ENCODE measurements around the gene MDP1. TPM values are rescaled to one million over a fixed set of nuclear protein-coding genes. Genes with fewer than 3 reads are reported as not detected.
"Not testable (repeated sequence)": the region's sequence is repeated elsewhere in the genome, so short reads cannot be mapped to it uniquely, and the experiment has no call there.

The MDP1 gene
- total and polyA plus RNA-seq, 2 of the 8 experiments (the other 6 are each of a cell fraction or from before 2014, with no cell fraction given): 17.7 to 32.2 TPM

DNA sequence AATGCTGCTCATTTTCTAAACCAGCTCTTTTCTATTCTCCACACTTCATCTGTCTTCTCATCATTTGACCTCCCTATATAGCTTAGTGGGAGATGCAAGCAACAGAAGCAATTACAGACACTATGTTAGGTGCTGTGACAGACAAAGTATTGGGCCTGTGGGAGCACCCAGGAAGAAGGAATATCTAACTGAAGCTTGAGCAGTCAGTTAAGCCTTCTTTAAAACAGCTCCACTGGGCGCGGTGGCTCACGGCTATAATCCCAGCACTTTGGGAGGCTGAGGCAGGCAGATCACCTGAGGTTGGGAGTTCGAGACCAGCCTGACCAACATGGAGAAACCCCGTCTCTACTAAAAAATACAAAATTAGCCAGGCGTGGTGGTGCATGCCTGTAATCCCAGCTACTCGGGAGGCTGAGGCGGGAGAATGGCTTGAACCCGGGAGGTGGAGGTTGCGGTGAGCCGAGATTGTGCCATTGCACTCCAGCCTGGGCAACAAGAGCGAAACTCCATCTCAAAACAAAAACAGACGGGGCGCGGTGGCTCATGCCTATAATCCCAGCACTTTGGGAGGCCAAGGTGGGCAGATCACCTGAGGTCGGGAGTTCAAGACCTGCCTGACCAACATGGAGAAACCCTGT is 12.5 kb downstream of the MDP1 start:
- not testable (repeated sequence) for H4K91ac ChIP-seq (replicated peaks; ENCODE audit: insufficient read length, low read length); H3K79me1 ChIP-seq (ENCODE audit: low read depth, low read length); H3K27me3 ChIP-seq (replicated peaks in 1 of 4; ENCODE audit: control insufficient read depth in 3 of 4, extremely low read depth in 1 of 4, insufficient read depth in 3 of 4, low read length in 3 of 4); H3K18ac ChIP-seq (ENCODE audit: extremely low read depth, low read length); H3K79me2 ChIP-seq (ENCODE audit: control insufficient read depth in 1 of 2, insufficient read depth in 2 of 2, low read length in 2 of 2); H3K56ac ChIP-seq (replicated peaks; ENCODE audit: insufficient read length, low read depth, low read length); DNase-seq (ENCODE audit: low read depth in 1 of 2, low spot score in 2 of 2); FAIRE-seq; H3K9me3 ChIP-seq (ENCODE audit: insufficient read depth in 2 of 2, low read depth in 1 of 2, low read length in 1 of 2); H3K4me1 ChIP-seq (replicated peaks in 1 of 4; ENCODE audit: control insufficient read depth in 3 of 4, insufficient read depth in 4 of 4, low read length in 3 of 4); H4K8ac ChIP-seq (ENCODE audit: extremely low read depth, insufficient read depth, low read length); H3K14ac ChIP-seq (ENCODE audit: insufficient read length); H2BK15ac ChIP-seq (ENCODE audit: low read length); H4K20me1 ChIP-seq (replicated peaks in 1 of 2; ENCODE audit: control insufficient read depth in 1 of 2, insufficient read depth in 2 of 2, low read length in 2 of 2); H3K23ac ChIP-seq (ENCODE audit: insufficient read length); H3K23me2 ChIP-seq (ENCODE audit: low read depth, low read length); H2BK20ac ChIP-seq (ENCODE audit: low read length); H2AFZ ChIP-seq (ENCODE audit: low read length)
- H3K4me2 ChIP-seq (ENCODE audit: insufficient read depth in 1 of 2, low read depth in 2 of 2, low read length in 2 of 2): peak overlapping the region; percentile 45 to 48; a peak in 2 of 4 replicates
- peak overlapping the region in 1 of 4 experiments; percentile 36; a peak in 2 of 8 replicates for H3K4me3 ChIP-seq (ENCODE audit: extremely low read depth in 1 of 4, insufficient read depth in 2 of 4, low read depth in 3 of 4, low read length in 4 of 4)
- H3K4ac ChIP-seq (replicated peaks; ENCODE audit: insufficient read length, low read depth, low read length): peak overlapping the region; percentile 74
- H2BK120ac ChIP-seq (replicated peaks; ENCODE audit: low read depth, low read length): peak overlapping the region; percentile 86
- H4K5ac ChIP-seq (ENCODE audit: insufficient read length, low read depth, low read length): peak overlapping the region; percentile 50
- 88% methylated on average over 16 of the region's 16 CpGs; no CpG with 5 or more reads in 1 of the 2 experiments for WGBS, 2 experiments (ENCODE audit: extremely low coverage in 1 of 2, insufficient coverage in 1 of 2, insufficient read length in 1 of 2, insufficient replicate concordance in 2 of 2, low coverage in 1 of 2, low lambda C conversion rate in 2 of 2, missing lambda C conversion rate in 1 of 2)
- H2BK12ac ChIP-seq (ENCODE audit: low read depth, low read length): peak overlapping the region; percentile 88; the same call in 1 of the 2 replicates
- H2AK5ac ChIP-seq (ENCODE audit: low read depth, low read length): 0 out of 2 replicates have a peak overlapping the region, but pooled peaks have one; percentile 33
- H2BK5ac ChIP-seq (ENCODE audit: low read depth, low read length): peak overlapping the region; percentile 89; the same call in 1 of the 2 replicates
- H3K36me3 ChIP-seq (ENCODE audit: control insufficient read depth in 2 of 4, insufficient read depth in 4 of 4, low read length in 3 of 4): peaks cover 9 to 39% (median 25%) of the 10 kb centered on the region in 4 experiments; a peak in 7 of 8 replicates
- H3K27ac ChIP-seq (ENCODE audit: low read depth, low read length): peak overlapping the region; percentile 63; the same call in 1 of the 2 replicates
- ChIA-PET POLR2A (ENCODE audit: partially characterized antibody) (interaction anchor here (0.7 to 5.0 kb wide), 9 partner anchors 8 to 102 kb away, joined by 3 to 24 read pairs (median 6); partner anchors contain the start of genes CHMP4A, IPO4, MDP1 and REC8), CTCF (ENCODE audit: partially characterized antibody) (interaction anchor here (1.0 to 2.3 kb wide), 2 partner anchors 11 to 14 kb away, joined by 3 to 9 read pairs; partner anchors contain the start of gene CHMP4A)
- peak overlapping the region in 1 of 4 experiments; percentile 32; a peak in 1 of 7 replicates for H3K9ac ChIP-seq (replicated peaks in 1 of 4; ENCODE audit: extremely low read depth in 1 of 4, low read depth in 3 of 4, low read length in 3 of 4)

Data from H1 (cell line).